ENCODE data around the gene PRKCB. TPM values are rescaled to one million over a fixed set of nuclear protein-coding genes. Genes with fewer than 3 reads are reported as not detected.

The PRKCB gene
- total RNA-seq, 6 experiments from 2014 or later: not detected

- Mint-ChIP-seq H3K27me3 (ENCODE audit: insufficient read depth) (peaks cover 5% of the 10 kb centered on the region; the same call in 1 of the 2 replicates), H3K9me3 (no peaks in the 10 kb centered on the region), H3K36me3 (ENCODE audit: low read depth) (no peaks in the 10 kb centered on the region), H3K4me3 (no peak overlapping the region), H3K4me1 (ENCODE audit: low read depth) (no peaks in the 10 kb centered on the region), H3K27ac (no peak overlapping the region)
- TF ChIP-seq CTCF (IDR thresholded peaks at IDR 0.05): no peak
- DNase-seq: no peak
Measured at GRCh38 chr16:23821875-23822688, 13.7 kb upstream of the PRKCB start.

GRCh38 chr16:23823475-23824384 lies 12.1 kb upstream of the PRKCB start:
- Mint-ChIP-seq H3K27me3 (ENCODE audit: insufficient read depth) (peaks cover 5% of the 10 kb centered on the region; the same call in 1 of the 2 replicates), H3K27ac (no peak overlapping the region), H3K4me1 (ENCODE audit: low read depth) (no peaks in the 10 kb centered on the region), H3K36me3 (ENCODE audit: low read depth) (no peaks in the 10 kb centered on the region), H3K9me3 (no peaks in the 10 kb centered on the region), H3K4me3 (no peak overlapping the region)
- no peak for TF ChIP-seq CTCF (IDR thresholded peaks at IDR 0.05)
- DNase-seq: no peak

- no peak overlapping the region for H3K4me3 Mint-ChIP-seq
- no peaks in the 10 kb centered on the region for H3K36me3 Mint-ChIP-seq (ENCODE audit: low read depth)
- TF ChIP-seq CTCF (IDR thresholded peaks at IDR 0.05): no peak
- DNase-seq: no peak
- H3K4me1 Mint-ChIP-seq (ENCODE audit: low read depth): no peaks in the 10 kb centered on the region
- H3K27ac Mint-ChIP-seq: no peak overlapping the region
- H3K9me3 Mint-ChIP-seq: peaks cover 7% of the 10 kb centered on the region; the same call in 1 of the 2 replicates
- H3K27me3 Mint-ChIP-seq (ENCODE audit: insufficient read depth): no peaks in the 10 kb centered on the region; the same call in 1 of the 2 replicates
Measured at GRCh38 chr16:23824909-23825308, 10.9 kb upstream of the PRKCB start.

GRCh38 chr16:23826528-23827045 lies 9.2 kb upstream of the PRKCB start:
- H3K9me3 Mint-ChIP-seq: peaks cover 13% of the 10 kb centered on the region; the same call in 1 of the 2 replicates
- no peak for TF ChIP-seq CTCF (IDR thresholded peaks at IDR 0.05)
- no peak overlapping the region for H3K27ac Mint-ChIP-seq
- no peak for DNase-seq
- no peaks in the 10 kb centered on the region; the same call in 1 of the 2 replicates for H3K27me3 Mint-ChIP-seq (ENCODE audit: insufficient read depth)
- H3K4me3 Mint-ChIP-seq: no peak overlapping the region
- H3K4me1 Mint-ChIP-seq (ENCODE audit: low read depth): no peaks in the 10 kb centered on the region
- no peaks in the 10 kb centered on the region for H3K36me3 Mint-ChIP-seq (ENCODE audit: low read depth)

GRCh38 chr16:23827057-23827456 lies 8.7 kb upstream of the PRKCB start:
- no peak overlapping the region for H3K27ac Mint-ChIP-seq
- H3K36me3 Mint-ChIP-seq (ENCODE audit: low read depth): no peaks in the 10 kb centered on the region
- H3K9me3 Mint-ChIP-seq: peaks cover 13% of the 10 kb centered on the region; the same call in 1 of the 2 replicates
- H3K27me3 Mint-ChIP-seq (ENCODE audit: insufficient read depth): no peaks in the 10 kb centered on the region; the same call in 1 of the 2 replicates
- no peak for DNase-seq
- no peak overlapping the region for H3K4me3 Mint-ChIP-seq
- H3K4me1 Mint-ChIP-seq (ENCODE audit: low read depth): no peaks in the 10 kb centered on the region
- TF ChIP-seq CTCF (IDR thresholded peaks at IDR 0.05): no peak
